ENCODE measurements around the gene CENPF.

CENPF gene

GRCh38 chr1:214632091-214632490, 29.1 kb downstream of the CENPF start:
- no peak for DNase-seq

DNA sequence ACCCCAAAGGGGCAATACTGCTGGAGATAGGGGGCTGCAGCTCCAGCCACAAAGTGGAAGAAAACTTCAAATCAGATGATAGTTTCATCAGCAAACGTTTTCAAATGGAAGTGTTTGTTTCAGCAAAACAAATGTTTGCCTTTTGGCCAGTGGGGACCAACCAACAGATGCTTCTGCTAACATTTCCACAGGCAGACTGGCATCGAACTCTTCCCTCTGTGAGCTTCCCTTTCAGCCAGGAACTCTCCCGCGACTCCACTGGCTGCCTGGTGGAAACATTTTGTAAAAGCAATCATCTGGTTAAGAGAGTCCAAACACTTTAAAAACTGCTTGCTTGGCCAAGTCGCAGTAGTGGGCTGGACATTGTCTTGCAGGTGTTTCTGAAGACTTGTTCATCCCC, 30.7 kb downstream of the CENPF start:
- no peak for DNase-seq

DNA sequence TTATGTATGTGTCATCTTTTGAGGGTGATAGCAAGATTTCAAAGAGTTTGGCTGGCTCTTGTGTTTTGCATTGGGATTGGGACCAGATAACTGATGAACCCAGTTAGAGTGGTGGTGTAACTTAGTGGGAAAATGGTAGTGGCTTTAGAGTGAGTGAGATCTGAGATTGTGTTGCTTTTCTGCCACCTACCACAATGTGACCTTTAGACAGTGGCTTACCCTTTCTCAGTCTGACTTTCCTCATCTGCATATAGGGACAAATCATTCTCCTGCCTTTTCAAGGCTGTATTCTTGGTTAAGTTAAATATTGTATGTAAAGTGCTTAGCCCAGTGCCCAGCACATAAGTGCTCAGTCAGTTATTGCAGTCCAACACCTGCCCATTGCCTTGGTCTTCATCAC, 31.3 kb downstream of the CENPF start:
- no peak for DNase-seq

DNA sequence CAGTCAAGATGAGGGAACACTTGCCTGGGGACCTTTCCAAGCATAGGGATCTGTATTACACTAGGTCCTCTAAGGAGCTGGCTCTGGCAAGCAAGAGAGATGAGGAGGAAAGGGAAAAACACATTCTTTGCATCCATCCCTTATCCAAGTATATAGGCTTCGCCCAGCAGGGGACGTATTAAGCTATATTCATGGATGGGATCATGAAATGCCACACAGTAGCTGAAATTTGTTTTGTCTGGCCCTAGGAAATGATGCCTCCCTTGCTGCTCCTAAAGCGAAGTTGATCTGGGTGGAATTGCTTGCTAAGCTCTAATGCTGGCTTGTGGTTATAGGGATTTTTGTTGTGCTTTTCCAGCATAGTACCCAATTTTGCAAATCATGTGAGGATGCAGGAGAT, 32.1 kb downstream of the CENPF start:
- DNase-seq: no peak

DNA sequence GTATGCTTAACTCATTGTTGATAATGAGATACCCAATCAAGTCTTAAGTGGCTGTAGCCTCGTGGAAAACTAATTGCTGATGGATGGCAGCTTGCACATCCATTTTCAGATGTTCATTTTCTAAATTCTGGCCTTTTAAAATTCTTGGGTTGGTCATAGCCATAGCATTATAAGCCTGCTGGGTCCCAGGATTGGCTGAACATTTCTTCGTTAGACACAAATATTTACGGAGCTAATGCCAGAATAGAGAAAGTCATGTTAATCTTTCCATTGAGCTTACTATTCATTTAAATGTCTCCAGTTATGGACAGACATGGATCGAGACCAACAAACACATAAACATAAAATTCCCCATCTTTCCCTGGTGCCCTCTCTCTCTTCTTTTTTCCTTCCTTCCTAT, 32.5 kb downstream of the CENPF start:
- no peak for DNase-seq

DNA sequence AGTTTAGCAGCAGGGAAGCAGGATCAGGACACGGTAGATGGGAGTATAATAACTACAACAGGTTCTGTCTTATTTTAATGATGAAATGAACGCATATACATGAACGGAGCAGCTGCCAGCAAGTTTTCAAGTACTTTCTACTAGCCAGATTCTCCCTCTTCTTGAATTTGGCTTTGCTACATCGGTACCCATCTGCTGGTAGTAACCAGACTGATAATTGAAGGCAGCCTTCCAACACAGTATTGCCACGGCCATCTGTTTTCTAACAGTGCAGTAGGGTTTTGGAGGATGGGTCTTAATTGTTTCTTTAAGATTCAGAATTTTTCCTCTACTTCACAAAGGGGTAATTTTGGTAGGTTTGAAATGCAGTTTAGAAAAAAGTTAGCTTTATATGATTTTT, 33.4 kb downstream of the CENPF start:
- no peak for DNase-seq

- no peak for DNase-seq
These were observed 34.1 kb downstream of the CENPF start for GRCh38 chr1:214637125-214637524.

- no peak for DNase-seq
These were observed 34.9 kb downstream of the CENPF start for GRCh38 chr1:214637722-214638458.

GRCh38 chr1:214638459-214638807, 35.4 kb downstream of the CENPF start:
- DNase-seq: no peak

- no peak for DNase-seq
These were observed 36.0 kb downstream of the CENPF start for GRCh38 chr1:214638997-214639396.

DNA sequence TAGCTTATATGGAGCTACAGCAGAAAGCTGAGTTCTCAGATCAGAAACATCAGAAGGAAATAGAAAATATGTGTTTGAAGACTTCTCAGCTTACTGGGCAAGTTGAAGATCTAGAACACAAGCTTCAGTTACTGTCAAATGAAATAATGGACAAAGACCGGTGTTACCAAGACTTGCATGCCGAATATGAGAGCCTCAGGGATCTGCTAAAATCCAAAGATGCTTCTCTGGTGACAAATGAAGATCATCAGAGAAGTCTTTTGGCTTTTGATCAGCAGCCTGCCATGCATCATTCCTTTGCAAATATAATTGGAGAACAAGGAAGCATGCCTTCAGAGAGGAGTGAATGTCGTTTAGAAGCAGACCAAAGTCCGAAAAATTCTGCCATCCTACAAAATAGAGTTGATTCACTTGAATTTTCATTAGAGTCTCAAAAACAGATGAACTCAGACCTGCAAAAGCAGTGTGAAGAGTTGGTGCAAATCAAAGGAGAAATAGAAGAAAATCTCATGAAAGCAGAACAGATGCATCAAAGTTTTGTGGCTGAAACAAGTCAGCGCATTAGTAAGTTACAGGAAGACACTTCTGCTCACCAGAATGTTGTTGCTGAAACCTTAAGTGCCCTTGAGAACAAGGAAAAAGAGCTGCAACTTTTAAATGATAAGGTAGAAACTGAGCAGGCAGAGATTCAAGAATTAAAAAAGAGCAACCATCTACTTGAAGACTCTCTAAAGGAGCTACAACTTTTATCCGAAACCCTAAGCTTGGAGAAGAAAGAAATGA, 37.6 kb downstream of the CENPF start:
- DNase-seq: no peak

DNA sequence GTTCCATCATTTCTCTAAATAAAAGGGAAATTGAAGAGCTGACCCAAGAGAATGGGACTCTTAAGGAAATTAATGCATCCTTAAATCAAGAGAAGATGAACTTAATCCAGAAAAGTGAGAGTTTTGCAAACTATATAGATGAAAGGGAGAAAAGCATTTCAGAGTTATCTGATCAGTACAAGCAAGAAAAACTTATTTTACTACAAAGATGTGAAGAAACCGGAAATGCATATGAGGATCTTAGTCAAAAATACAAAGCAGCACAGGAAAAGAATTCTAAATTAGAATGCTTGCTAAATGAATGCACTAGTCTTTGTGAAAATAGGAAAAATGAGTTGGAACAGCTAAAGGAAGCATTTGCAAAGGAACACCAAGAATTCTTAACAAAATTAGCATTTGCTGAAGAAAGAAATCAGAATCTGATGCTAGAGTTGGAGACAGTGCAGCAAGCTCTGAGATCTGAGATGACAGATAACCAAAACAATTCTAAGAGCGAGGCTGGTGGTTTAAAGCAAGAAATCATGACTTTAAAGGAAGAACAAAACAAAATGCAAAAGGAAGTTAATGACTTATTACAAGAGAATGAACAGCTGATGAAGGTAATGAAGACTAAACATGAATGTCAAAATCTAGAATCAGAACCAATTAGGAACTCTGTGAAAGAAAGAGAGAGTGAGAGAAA, 38.4 kb downstream of the CENPF start:
- DNase-seq: no peak

DNA sequence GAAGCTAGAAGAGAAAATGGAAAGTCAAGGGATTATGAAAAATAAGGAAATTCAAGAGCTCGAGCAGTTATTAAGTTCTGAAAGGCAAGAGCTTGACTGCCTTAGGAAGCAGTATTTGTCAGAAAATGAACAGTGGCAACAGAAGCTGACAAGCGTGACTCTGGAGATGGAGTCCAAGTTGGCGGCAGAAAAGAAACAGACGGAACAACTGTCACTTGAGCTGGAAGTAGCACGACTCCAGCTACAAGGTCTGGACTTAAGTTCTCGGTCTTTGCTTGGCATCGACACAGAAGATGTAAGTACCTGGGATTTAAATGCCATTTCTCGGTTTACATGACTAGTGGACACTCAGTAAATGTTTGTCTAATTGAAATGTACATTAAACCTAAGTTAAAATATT, 40.0 kb downstream of the CENPF start:
- no peak for DNase-seq

DNA sequence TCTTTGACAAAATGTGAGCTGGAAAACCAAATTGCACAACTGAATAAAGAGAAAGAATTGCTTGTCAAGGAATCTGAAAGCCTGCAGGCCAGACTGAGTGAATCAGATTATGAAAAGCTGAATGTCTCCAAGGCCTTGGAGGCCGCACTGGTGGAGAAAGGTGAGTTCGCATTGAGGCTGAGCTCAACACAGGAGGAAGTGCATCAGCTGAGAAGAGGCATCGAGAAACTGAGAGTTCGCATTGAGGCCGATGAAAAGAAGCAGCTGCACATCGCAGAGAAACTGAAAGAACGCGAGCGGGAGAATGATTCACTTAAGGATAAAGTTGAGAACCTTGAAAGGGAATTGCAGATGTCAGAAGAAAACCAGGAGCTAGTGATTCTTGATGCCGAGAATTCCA, 42.7 kb downstream of the CENPF start:
- no peak for DNase-seq

DNA sequence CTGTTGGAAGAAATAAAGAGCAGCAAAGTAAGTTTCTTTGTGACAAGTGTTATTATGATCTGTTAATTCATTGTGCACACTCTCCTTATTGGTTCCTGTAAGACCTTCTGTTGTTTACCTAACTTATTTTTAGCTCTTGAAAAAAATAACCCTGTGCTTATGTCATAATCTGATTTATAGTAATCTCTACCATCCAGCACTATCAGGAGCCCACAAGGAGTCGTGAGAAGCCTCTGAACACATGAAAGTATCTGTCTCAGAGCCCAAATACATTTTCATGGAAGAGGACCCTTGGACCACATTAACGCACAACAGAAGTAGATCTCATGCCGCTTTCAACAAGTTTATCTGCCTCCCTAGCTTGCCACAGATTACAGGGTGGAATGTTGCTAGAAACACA, 45.8 kb downstream of the CENPF start:
- DNase-seq: no peak

DNA sequence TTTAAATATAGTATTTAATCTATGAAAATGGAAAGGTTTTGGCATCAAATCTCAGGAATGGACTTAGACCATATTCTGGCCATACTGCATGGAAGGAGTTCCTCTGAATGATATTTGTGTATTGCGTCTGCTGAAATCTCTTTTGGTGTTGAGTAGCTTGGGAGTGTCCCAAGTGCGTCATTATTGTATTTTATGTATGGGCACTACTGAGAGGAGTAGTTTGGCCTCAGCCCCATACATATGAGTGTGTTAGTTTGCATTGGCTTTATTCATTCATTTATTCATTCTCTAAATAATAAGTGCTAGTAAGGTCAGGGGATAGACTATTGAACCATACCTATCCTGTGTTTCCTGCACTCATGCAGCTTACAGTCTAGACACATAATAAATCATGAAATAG, 46.6 kb downstream of the CENPF start:
- no peak for DNase-seq

DNA sequence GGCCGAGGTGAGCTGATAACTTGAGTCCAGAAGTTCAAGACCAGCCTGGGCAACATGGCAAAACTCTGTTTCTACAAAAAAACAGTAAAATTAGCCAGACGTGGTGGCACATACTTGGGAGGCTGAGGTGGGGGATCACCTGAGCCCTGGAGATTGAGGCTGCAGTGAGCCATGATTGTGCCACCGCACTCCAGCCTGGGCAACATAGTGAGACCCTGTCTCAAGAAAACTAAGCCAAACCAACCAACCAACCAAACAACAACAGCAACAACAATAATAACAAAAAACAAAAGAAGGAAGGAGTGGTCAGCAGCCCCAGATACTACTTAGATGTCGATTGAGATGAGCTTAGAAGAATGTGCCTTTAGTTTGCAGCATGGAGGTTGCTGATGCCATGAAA, 47.7 kb downstream of the CENPF start:
- DNase-seq: no peak

GRCh38 chr1:214657299-214657698, 54.3 kb downstream of the CENPF start:
- DNase-seq: no peak

- no peak for DNase-seq
These were observed 55.2 kb downstream of the CENPF start for GRCh38 chr1:214658175-214658574.

GRCh38 chr1:214658785-214659184, 55.8 kb downstream of the CENPF start:
- DNase-seq: no peak

GRCh38 chr1:214660190-214660589, 57.2 kb downstream of the CENPF start:
- DNase-seq: no peak

DNA sequence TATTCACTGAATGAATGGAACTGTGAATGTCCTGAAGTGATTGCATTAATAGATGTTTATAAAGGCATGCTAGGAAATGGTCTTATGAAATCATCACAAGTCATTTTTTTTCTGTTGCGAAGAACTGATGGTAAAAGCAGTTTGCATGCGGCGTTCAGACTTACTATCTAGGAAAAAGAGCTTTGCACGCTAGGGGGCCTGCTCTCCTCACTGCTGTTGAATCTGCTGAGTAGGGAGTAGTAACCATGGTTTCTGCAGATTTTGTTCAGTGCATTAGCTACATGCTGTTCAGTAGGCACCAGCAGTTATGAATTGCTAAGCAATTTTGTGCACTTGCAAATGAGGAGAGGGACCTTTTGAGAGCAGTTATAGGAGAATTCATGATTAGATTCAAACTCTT, 57.9 kb downstream of the CENPF start:
- no peak for DNase-seq

DNA sequence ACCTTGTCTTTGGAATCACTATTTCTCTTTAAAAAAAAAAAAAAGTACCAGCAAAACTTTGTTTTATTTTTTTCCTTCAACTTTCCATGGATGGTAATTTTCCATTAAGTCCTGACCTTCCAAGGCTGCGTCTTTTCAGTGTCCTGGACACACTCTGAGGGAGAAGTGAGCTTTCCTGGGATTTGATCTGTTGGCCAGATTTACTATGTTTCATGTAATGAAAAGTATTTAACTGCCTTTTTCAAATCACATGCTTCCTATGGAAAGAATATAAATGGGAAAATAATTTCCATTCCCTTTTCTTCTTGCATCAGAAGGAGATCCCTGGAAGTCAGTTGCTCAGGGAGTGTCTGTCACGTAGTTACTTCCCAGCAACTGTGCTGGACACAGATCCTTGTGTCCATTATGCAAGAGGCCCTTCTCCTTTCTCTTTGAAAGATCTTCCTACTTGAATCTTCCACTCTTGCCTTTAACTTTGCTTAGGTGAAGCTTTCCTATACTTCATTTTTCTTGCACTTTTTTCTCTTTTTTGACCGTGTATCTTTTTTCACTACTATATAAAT, 59.3 kb downstream of the CENPF start:
- DNase-seq: no peak
